ENCODE data around the gene SPRED3.

DNA sequence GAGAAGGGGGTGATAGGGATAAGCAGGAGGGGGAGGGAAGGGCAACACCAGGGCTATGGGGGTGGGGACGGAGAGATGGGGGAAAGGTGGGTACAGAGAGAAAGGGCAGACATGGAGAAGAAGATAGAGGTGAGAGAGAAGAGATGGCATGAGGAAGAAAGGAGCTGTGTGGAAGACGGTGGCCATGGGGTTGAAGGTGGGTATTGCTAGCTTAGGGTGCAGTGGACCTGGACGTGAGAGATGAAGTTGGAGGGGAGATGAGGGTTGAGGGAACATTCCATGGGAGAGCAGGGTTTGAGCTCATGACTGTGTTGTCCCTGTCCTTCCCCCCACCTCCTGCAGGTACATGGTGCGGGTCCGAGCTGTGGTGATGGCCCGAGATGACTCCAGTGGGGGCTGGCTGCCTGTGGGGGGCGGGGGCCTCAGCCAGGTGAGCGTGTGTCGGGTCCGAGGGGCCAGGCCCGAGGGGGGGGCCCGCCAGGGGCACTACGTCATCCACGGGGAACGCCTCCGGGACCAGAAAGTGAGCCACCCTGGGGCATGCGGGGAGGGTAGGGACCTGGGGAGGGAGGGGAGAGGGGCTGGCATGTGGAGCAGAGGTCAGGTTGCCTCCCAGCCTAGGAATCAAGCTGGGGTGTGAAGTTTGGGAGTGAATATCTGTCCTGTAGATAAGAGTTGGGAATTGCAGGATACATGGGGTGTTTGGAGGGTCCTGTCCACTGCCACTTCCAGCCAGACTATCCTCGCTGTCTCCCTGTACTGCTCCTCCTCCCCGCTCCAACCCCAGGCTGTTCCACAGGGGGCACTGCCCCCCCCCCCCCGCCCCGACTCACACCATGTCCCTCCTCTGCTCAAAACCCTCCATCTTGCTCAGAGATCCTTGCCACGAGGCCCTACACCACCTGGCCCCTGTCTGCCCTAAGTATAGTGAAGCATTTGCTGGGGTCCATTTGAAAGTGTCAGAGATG is 1.7 kb downstream of the SPRED3 start:
- TF ChIP-seq ZNF586 (CRISPR knock-in tag; conservative IDR thresholded peaks at IDR 0.05) (no peak), IFI16 (CRISPR knock-in tag; IDR thresholded peaks at IDR 0.05) (no peak), ZBTB1 (CRISPR knock-in tag; IDR thresholded peaks at IDR 0.05; ENCODE audit: borderline replicate concordance, low read depth) (no peak), ZNF507 (tag; conservative IDR thresholded peaks at IDR 0.05) (no peak)
- TF ChIP-seq, protein P1, sequence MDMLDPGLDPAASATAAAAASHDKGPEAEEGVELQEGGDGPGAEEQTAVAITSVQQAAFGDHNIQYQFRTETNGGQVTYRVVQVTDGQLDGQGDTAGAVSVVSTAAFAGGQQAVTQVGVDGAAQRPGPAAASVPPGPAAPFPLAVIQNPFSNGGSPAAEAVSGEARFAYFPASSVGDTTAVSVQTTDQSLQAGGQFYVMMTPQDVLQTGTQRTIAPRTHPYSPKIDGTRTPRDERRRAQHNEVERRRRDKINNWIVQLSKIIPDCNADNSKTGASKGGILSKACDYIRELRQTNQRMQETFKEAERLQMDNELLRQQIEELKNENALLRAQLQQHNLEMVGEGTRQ (CRISPR knock-in tag; IDR thresholded peaks at IDR 0.05), result no peak
